Head of caudate nucleus (tissue), 42 donors: ENCODE measurements around the gene TEX47.
A peak's percentile ranks its signal among the peaks of the same experiment; 100 is the strongest.

Experiments used
- DNase-seq, 42 donors: peaks; one replicate each; pipeline versions ENCODE4 v3.0.0 to v3.0.0-alpha.2; 2020 to 2021; ENCODE audit warnings: mixed read lengths in 7 of 42
- intact Hi-C: fragments of 100-400 bp; cut with DNase I; formaldehyde crosslinking; loops from one replicate; pipeline ENCODE4 v1.15.0; 2022

Gene TEX47

DNA sequence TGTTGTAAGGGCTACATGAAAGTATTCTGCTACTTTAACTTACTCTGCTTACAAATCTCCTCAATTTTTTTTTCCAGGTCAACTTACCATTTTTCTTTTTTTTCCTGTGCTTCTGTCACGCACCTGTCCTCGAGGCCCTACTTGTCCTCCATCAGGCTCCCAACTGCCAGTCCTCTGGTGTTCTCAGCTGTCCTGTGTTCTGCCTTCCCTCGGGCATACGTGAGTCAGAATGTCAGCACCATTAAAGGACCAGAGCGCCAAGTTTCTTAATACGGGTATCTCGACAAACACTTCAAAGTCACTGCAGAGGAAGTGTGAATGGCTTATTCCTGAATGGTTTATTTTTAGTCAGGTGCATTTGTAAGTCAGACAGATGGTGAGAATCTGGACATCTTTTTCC is at the start of gene TEX47:
TEX47 (minus strand) TSS at position 185 of the 400 bp plus-strand sequence. CDS start 795 bp downstream, outside the sequence.
- intact Hi-C loops: no loop called here
- no peak for DNase-seq

DNA sequence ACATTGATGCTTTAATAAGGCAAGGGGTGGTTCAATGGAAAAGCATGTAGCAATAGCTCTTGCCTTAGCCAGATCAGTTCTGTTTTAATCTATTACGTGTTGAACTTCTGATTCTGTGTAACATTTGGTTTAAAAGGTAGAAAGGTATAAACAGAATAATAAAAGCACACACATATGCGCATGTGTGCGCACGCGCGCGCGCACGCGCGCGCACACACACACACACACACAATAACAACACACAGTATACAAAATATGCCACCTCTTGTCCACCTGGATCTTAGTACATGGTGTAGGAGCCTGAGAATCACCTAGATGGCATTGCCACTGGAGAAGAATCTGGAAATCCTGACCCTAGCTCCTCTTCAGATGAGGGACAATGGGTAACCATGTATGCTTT is 49.6 kb upstream of the TEX47 start:
- intact Hi-C loops: no loop called here
- DNase-seq: no peak

GRCh38 chr7:88842201-88842600 is 46.7 kb upstream of the TEX47 start:
- intact Hi-C loops: no loop called here
- no peak for DNase-seq

GRCh38 chr7:88835147-88835728 is 39.7 kb upstream of the TEX47 start:
- intact Hi-C loops: no loop called here
- DNase-seq: peak in 6 of 42 donors; percentile 2 to 34 (median 6)

DNA sequence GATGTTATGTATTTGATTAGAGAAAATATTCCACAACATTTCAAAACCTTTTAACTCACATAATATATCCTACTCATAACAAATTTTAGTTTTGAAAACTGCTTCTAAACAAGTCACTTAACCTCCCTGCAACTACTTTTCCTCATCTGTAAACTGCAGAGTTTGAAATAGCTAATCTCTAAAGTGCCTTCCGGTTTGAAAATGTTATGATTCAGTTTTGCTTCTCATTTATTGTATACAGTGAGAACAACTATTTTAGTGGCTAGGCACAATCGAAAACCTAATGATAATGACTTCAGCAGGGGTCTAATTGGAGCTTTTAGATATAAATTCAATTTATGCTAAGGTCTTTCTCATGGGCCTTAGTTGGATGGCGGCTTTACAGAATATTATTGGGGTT is 30.7 kb upstream of the TEX47 start:
- intact Hi-C loops: no loop called here

GRCh38 chr7:88818552-88818951 is 23.0 kb upstream of the TEX47 start:
- no peak for DNase-seq
- intact Hi-C loops: no loop called here

More for the DNA sequence above, 30.7 kb upstream of the TEX47 start:
- no peak for DNase-seq

- DNase-seq: no peak
- intact Hi-C loops: no loop called here
These were observed 10.9 kb upstream of the TEX47 start for GRCh38 chr7:88806280-88807037.

DNA sequence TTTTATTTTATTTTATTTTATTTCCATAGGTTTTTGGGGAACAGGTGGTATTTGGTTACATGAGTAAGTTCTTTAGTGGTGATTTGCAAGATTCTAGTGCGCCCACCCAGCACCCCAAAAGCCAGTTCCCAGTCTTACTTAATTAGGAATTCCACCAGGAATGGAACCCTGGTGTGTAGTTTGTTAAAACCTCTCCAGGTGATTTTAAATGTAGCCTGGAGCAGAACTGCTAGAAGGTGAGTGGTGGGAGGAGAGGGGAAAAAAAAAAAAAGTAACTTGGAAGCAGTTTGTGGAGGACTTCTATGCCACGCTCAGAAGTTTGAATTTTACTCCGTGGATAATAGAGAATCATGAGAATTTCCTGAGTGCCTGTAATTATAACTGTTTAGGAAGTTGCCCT is 5.5 kb upstream of the TEX47 start:
- intact Hi-C loops: no loop called here
- DNase-seq: no peak

GRCh38 chr7:88792361-88792760 is 3.2 kb downstream of the TEX47 start:
- intact Hi-C loops: no loop called here
- no peak for DNase-seq

DNA sequence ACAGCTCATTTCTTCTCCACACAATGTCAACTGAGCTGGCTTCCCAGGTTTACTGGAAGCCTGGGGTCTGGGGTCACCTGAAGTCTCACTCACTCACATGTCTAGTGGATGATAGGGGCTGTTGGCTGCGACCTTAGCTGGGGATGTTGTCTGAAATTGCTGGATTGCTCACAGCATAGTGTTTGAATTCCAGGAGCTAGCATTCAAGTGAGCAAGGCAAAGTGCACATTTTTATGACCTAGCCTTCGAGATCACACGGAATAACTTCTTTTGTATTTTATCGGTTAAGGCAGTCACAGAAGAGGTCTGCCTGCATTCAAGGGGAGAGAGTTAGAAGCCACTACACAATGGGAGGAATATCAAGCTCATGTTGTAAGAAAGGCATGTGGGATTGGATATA is 3.6 kb downstream of the TEX47 start:
- DNase-seq: no peak
- intact Hi-C loops: no loop called here

DNA sequence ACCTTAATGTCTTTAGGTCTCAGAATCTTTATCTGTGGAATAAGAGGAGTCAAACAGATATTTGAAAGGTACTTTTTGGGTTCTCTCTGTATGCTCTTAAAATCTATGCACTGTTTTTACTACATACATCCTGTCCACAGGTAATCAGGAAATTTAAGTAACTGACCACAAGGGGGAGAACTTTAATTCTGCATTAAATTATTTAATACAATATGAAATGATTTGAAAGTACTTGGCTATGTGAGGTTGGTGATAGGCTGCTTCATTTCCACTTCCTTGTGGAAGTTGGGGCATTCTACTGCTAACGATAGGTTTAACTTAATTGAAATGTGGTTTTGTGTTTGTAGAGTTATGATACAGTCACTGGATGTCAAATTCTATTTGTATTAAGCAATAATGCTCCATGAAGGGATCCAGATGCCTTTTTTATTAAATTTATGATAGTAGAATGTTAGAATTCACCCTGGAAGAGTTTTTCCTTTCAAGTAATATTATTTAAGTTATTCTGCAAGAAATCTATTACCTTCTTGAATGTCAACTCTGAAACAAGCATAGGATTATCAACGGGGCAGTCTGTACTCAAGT is 6.0 kb downstream of the TEX47 start:
- intact Hi-C loops: no loop called here
- DNase-seq: no peak

- intact Hi-C loops: no loop called here
- DNase-seq: no peak
These were observed 7.8 kb downstream of the TEX47 start for GRCh38 chr7:88787777-88788176.

DNA sequence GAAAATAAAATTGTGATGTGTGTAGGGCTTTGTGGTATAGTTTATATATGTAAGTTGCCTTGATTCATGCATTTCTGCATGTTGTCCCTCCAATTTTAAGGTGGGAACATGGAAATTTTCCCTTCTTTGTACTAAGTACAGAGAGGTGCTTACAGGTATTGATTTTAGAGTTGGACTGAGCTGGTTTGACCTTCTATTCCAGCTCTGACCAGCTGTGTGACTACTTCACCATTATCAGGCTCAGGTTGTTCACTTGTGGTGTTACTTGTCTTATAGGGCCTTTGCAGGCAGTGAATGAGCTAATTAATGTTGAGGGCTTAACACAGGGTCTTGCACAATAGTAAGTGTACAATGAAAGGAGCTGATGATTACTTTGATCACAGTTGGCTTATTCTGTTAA is 19.7 kb downstream of the TEX47 start:
- intact Hi-C loops: no loop called here
- no peak for DNase-seq

DNA sequence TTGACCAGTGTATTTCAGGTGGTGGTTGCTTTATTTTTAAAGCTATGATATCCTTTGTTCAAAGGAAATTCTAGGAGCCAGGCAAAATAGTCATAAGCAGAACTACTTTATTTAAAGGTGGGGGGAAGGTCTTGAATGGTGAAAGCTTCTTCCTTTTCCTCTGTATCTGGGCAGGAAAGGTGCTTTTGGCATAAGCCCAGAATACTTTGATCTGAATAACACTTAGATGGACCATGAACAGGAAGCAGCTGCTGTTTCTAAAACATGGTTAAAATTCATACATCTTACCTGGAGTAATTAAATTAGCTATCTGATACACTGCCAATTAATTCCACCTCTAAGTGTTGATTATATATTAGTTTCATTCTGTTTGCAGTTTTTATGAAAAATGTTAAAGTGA is 22.8 kb downstream of the TEX47 start:
- intact Hi-C loops: no loop called here
- DNase-seq: no peak

DNA sequence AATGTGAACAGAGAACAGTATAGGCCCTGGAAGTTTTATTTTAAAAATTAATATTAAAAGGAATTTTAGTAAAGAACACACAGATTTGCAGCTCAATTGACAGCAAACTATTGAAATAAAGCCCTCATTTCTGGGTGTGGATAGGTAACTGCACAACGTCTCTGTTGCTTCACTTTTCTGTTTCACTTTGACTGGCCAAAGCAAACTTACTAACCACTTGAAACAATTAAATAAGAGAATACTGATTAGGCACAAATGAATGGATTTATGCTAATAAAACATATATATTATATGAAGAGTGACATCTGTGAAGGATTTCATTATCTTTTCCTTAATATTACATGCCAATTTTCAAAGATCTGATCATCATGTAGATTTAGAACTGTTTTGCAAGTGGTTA is 24.1 kb downstream of the TEX47 start:
- DNase-seq: no peak
- intact Hi-C loops: no loop called here

GRCh38 chr7:88761779-88762178 is 33.8 kb downstream of the TEX47 start:
- no peak for DNase-seq
- intact Hi-C loops: no loop called here

DNA sequence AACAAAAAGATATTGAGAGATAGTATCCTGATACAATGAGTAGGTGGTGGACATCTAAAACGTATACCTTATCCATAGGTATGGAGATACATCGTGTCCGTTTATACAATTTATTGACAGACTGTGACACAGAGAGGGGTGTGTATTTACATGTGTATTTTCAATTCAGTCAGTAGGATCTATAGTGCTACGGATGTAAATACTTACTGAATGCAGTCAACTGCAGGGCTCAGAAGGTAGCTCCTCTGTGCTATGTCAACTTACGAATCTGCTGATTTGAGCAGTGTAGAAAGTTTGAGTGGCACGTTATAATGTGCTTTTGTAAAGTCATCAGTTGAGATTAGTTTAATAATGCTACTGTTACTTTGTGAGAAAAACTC is 35.4 kb downstream of the TEX47 start:
- DNase-seq: no peak
- intact Hi-C loops: no loop called here

- DNase-seq: peak in 34 of 42 donors; percentile 2 to 45 (median 16)
- intact Hi-C loops: no loop called here
These were observed 36.1 kb downstream of the TEX47 start, which contains the start of gene ZNF804B for GRCh38 chr7:88759230-88760135. Gene ZNF804B (plus strand): TSS chr7:88759700. CDS start chr7:88759977, 277 bp downstream.

- intact Hi-C loops: no loop called here
- DNase-seq: peak in 40 of 42 donors; percentile 2 to 62 (median 28)
These were observed 36.9 kb downstream of the TEX47 start for GRCh38 chr7:88758381-88759229.
